NCI-H510A treated with DMSO at 0.1 percent for 48 hours (cell line): ENCODE data around the gene AMOTL1.
"Not testable (repeated sequence)": the region's sequence is repeated elsewhere in the genome, so short reads cannot be mapped to it uniquely, and the experiment has no call there.

Source experiments
- DNase-seq: peaks from one replicate; lab custom pipeline; 2025; lab: John Stamatoyannopoulos, UW

The AMOTL1 gene

GRCh38 chr11:94791942-94792341 lies 23.8 kb downstream of the AMOTL1 start:
- DNase-seq, result not testable (repeated sequence)

GRCh38 chr11:94792451-94792850 lies 24.3 kb downstream of the AMOTL1 start:
- DNase-seq, result no peak

GRCh38 chr11:94793002-94793401 lies 24.8 kb downstream of the AMOTL1 start:
- no peak for DNase-seq

GRCh38 chr11:94793822-94794221 lies 25.7 kb downstream of the AMOTL1 start:
- DNase-seq, result no peak

GRCh38 chr11:94794287-94795168 lies 26.4 kb downstream of the AMOTL1 start:
- no peak for DNase-seq

- no peak for DNase-seq
Observed at GRCh38 chr11:94795476-94796189, 27.5 kb downstream of the AMOTL1 start.

- no peak for DNase-seq
Observed at GRCh38 chr11:94796190-94796580, 28.0 kb downstream of the AMOTL1 start.

- DNase-seq, result no peak
Observed at GRCh38 chr11:94796863-94797262, 28.7 kb downstream of the AMOTL1 start.

GRCh38 chr11:94799726-94800125 lies 31.6 kb downstream of the AMOTL1 start:
- no peak for DNase-seq

- no peak for DNase-seq
Observed at GRCh38 chr11:94800414-94800813, 32.3 kb downstream of the AMOTL1 start.

GRCh38 chr11:94801866-94802460 lies 33.8 kb downstream of the AMOTL1 start:
- DNase-seq, result no peak

- DNase-seq, result no peak
Observed at GRCh38 chr11:94802501-94802900, 34.3 kb downstream of the AMOTL1 start.

GRCh38 chr11:94803491-94803890 lies 35.3 kb downstream of the AMOTL1 start:
- no peak for DNase-seq

- DNase-seq, result no peak
Observed at GRCh38 chr11:94804874-94805273, 36.7 kb downstream of the AMOTL1 start.

GRCh38 chr11:94806014-94806413 lies 37.9 kb downstream of the AMOTL1 start:
- DNase-seq, result no peak

GRCh38 chr11:94806419-94806818 lies 38.3 kb downstream of the AMOTL1 start:
- DNase-seq, result no peak

- DNase-seq, result no peak
Observed at GRCh38 chr11:94809251-94809650, 41.1 kb downstream of the AMOTL1 start.

GRCh38 chr11:94812724-94813720 lies 44.9 kb downstream of the AMOTL1 start:
- not testable (repeated sequence) for DNase-seq

GRCh38 chr11:94814272-94814976 lies 46.3 kb downstream of the AMOTL1 start:
- DNase-seq, result no peak

- DNase-seq, result no peak
Observed at GRCh38 chr11:94815705-94816344, 47.7 kb downstream of the AMOTL1 start.
